ENCODE results near the gene RYR2.
"Not testable (repeated sequence)": the region's sequence is repeated elsewhere in the genome, so short reads cannot be mapped to it uniquely, and the experiment has no call there.

Gene RYR2

GRCh38 chr1:237578540-237578939, 536.6 kb downstream of the RYR2 start:
- Histone ChIP-seq H3K27ac (no peak overlapping the region), H3K4me3 (no peak overlapping the region)

DNA sequence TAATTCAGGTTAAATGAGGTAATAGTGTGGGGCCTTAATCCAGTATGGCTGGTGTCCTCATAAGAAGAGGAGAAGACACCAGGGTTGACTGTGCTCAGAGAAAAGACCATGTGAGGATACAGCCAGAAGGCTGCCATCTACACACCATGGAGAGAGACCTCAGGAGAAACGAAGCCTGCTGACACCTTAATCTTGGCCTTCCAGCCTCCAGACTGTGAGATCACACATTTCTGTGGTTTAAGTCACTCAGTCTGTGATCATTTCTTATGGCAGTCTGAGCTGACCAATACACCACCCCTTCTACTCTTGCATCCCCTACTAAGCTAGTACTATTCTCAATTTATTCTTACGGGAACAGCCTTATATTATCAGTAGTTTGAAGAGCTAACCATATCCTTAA, 538.7 kb downstream of the RYR2 start:
- Histone ChIP-seq H3K27ac (no peak overlapping the region), H3K4me3 (no peak overlapping the region)

GRCh38 chr1:237583270-237583669, 541.3 kb downstream of the RYR2 start:
- H3K27ac ChIP-seq, result no peak overlapping the region
- H3K4me3 ChIP-seq, result no peak overlapping the region

- no peak overlapping the region for H3K27ac ChIP-seq
- no peak overlapping the region for H3K4me3 ChIP-seq
Observed at GRCh38 chr1:237583756-237584155, 541.8 kb downstream of the RYR2 start.

GRCh38 chr1:237590386-237590785, 548.4 kb downstream of the RYR2 start:
- H3K4me3 ChIP-seq, result no peak overlapping the region
- no peak overlapping the region for H3K27ac ChIP-seq

DNA sequence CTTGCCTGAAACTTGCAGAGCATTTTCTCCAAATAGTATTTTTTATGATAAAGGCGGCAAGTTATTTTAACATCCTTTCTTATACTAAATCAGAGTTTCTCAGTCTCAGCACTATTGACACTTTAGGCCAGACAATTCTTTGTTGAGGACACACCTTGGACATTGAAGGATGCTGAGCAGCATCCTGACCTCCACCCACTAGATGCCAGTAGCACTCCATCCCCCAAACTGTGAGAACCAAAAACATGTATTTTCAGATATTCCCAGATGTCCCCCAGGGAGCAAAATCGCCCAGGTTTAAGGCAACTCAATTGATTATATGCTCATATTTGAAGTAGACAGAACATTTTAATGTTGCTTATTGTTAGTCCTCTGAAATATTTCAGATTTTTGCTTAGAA, 549.4 kb downstream of the RYR2 start:
- no peak overlapping the region for H3K4me3 ChIP-seq
- no peak overlapping the region for H3K27ac ChIP-seq

- not testable (repeated sequence) for H3K4me3 ChIP-seq, H3K27ac ChIP-seq
Observed at GRCh38 chr1:237603036-237603568, 561.1 kb downstream of the RYR2 start.

- Histone ChIP-seq H3K4me3 (no peak overlapping the region), H3K27ac (no peak overlapping the region)
Observed at GRCh38 chr1:237608433-237608832, 566.4 kb downstream of the RYR2 start.

- Histone ChIP-seq H3K27ac (no peak overlapping the region), H3K4me3 (no peak overlapping the region)
Observed at GRCh38 chr1:237610157-237610556, 568.2 kb downstream of the RYR2 start.

DNA sequence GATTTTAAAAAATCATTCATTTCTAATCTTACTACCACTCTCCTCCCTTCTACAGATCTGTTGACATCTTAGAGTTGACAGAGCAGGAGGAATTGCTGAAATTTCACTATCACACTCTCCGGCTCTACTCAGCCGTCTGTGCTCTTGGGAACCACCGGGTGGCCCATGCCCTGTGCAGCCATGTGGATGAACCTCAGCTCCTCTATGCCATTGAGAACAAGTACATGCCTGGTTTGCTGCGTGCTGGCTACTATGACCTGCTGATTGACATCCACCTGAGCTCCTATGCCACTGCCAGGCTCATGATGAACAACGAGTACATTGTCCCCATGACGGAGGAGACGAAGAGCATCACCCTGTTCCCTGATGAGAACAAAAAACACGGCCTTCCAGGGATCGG, 572.0 kb downstream of the RYR2 start:
- H3K4me3 ChIP-seq, result no peak overlapping the region
- no peak overlapping the region for H3K27ac ChIP-seq

GRCh38 chr1:237619553-237619952, 577.6 kb downstream of the RYR2 start:
- Histone ChIP-seq H3K27ac (no peak overlapping the region), H3K4me3 (no peak overlapping the region)

GRCh38 chr1:237634922-237635321, 592.9 kb downstream of the RYR2 start:
- H3K27ac ChIP-seq, result no peak overlapping the region
- no peak overlapping the region for H3K4me3 ChIP-seq

DNA sequence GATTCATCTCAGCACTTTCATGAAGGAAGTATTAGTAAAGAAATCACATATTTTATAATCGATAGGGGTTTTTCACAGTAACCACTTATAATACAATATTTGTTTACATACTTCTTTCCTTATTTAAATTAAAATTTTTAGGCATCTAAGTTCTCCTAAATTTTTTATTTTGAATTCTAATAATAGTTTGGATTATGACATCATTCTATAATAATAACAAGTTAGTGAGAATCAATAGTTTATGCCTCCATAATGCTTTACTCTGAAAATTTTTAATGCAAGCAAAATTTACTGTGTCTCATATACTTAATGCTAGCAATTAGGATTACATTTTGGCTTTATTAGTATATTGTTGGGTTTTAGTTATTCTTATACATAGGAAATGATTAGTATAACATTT, 596.6 kb downstream of the RYR2 start:
- no peak overlapping the region for H3K27ac ChIP-seq
- no peak overlapping the region for H3K4me3 ChIP-seq

- Histone ChIP-seq H3K27ac (no peak overlapping the region), H3K4me3 (no peak overlapping the region)
Observed at GRCh38 chr1:237640011-237640671, 598.2 kb downstream of the RYR2 start.

DNA sequence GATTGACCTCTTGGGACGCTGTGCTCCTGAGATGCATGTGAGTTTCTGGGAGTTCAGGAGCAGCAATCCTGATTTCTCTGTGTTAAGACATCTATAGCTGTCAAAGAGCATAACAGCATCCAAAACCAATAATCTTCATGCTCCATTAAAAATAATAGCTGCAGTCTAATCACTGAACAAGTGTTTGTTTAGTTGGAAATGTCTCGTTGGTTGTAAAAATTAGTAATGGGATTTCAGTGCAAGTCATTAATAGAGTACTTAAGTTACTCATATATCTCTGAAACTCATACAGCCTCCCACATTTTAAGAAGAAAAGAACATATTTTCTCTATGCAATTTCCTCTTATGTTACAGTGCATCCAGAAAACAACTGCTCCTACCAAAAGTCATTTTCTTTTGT, 599.0 kb downstream of the RYR2 start:
- no peak overlapping the region for H3K27ac ChIP-seq
- no peak overlapping the region for H3K4me3 ChIP-seq

DNA sequence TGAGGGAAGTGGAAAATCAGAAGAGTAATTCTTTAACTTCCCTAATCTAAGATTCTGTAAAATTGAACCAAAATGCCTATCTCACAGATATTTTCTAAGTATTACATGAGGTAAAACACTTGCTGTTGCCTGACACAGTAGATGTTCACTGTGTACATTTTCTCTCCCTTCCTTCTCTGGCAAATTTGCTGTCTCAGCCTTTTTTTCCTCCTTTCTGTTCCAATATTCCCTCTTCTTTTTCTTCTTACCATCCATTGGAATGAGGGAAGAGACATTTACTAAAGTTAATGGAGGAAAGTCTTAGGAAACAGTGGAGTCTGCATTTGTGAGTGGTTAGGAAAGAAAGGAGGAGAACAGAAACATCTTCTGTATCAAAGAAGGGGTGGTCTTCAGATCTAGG, 608.8 kb downstream of the RYR2 start:
- no peak overlapping the region for H3K27ac ChIP-seq
- no peak overlapping the region for H3K4me3 ChIP-seq

GRCh38 chr1:237655778-237656177, 613.8 kb downstream of the RYR2 start:
- Histone ChIP-seq H3K4me3 (no peak overlapping the region), H3K27ac (no peak overlapping the region)

DNA sequence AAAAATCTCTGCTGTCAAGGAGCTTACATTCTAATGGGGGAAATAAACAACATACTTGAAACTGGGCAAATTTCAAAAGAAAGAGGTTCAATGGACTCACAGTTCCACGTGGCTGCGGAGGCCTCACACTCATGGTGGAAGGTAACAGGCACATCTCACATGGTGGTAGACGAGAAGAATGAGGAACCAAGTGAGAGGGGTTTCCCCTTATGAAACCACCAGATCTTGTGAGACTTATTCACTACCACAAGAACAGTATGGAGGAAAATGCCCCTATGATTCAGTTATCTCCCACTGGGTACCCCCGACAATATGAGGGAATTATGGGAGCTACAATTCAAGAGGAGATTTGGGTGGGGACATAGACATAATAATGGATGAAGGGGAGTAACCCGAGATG, 622.4 kb downstream of the RYR2 start:
- Histone ChIP-seq H3K4me3 (no peak overlapping the region), H3K27ac (no peak overlapping the region)

GRCh38 chr1:237670302-237670701, 628.3 kb downstream of the RYR2 start:
- Histone ChIP-seq H3K4me3 (no peak overlapping the region), H3K27ac (no peak overlapping the region)

- no peak overlapping the region for H3K27ac ChIP-seq
- no peak overlapping the region for H3K4me3 ChIP-seq
Observed at GRCh38 chr1:237671262-237671661, 629.3 kb downstream of the RYR2 start.

DNA sequence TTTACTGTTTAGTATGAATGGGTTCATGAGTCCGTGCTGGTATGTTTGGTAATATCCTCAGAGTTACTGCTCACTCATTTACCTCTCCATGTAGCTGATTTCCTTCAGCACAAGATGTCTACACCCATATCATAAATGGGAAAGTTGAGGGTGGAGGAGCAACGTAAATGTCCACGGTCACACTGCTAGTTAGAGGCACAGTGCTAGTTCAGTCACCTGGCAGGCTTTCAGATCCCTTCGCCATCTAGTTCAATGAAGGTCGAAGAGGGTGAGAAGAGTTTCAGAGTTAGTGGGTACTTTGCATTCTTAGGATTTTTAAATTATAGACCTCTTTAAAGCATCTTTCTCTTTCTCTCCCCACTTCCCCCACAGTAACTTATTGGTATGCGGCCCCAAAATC, 630.0 kb downstream of the RYR2 start:
- Histone ChIP-seq H3K4me3 (no peak overlapping the region), H3K27ac (no peak overlapping the region)

DNA sequence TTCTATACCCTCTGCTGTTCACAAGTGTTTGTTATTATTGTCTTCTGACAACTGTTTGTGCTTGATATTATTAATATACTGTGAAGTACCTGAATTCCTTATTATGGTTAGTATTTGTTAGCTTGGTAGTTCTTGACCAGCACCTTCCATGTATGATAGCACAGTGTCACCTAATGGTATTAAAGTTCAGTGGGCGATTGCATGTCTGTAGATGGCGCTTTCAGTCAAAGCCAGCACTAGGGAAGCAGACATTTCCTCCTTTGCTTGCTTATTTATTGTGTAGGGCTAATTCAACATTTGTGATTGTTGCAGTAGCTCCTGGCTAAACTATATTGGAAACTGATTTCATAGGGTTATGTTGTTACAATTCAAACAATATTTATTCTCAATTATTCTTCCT, 630.8 kb downstream of the RYR2 start:
- Histone ChIP-seq H3K27ac (no peak overlapping the region), H3K4me3 (no peak overlapping the region)

All from skin epidermis (tissue), 12 donors.